Fibroblast of skin of right quadriceps (primary cell): Measurements from ENCODE around the gene COPS7B.
A peak's percentile ranks its signal among the peaks of the same experiment; 100 is the strongest.

ENCODE experiments used
- DNase-seq: peaks from one replicate; pipeline ENCODE4 v3.0.0-alpha.2; 2013

The COPS7B gene

GRCh38 chr2:231786917-231787292 is 660 bp downstream of the COPS7B start:
- no peak for DNase-seq

GRCh38 chr2:231791107-231791506 is 4.9 kb downstream of the COPS7B start:
- DNase-seq: no peak

GRCh38 chr2:231794383-231794782 is 8.1 kb downstream of the COPS7B start:
- DNase-seq: no peak

GRCh38 chr2:231795525-231796327 is 9.5 kb downstream of the COPS7B start:
- DNase-seq: peak; percentile 67

GRCh38 chr2:231800493-231801091 is 14.3 kb downstream of the COPS7B start:
- no peak for DNase-seq

- no peak for DNase-seq
These were observed 17.4 kb downstream of the COPS7B start for GRCh38 chr2:231803501-231804138.

GRCh38 chr2:231807020-231807419 is 20.8 kb downstream of the COPS7B start:
- peak; percentile 29 for DNase-seq

GRCh38 chr2:231810905-231811304 is 24.7 kb downstream of the COPS7B start:
- peak; percentile 69 for DNase-seq

GRCh38 chr2:231816327-231817026 is 30.2 kb downstream of the COPS7B start:
- DNase-seq: no peak

- DNase-seq: no peak
These were observed 33.3 kb downstream of the COPS7B start for GRCh38 chr2:231819447-231820042.

- no peak for DNase-seq
These were observed 34.6 kb downstream of the COPS7B start for GRCh38 chr2:231820786-231821303.

GRCh38 chr2:231821908-231822307 is 35.7 kb downstream of the COPS7B start:
- DNase-seq: no peak

- DNase-seq: no peak
These were observed 66.9 kb downstream of the COPS7B start for GRCh38 chr2:231853105-231853504.

- no peak for DNase-seq
These were observed 68.4 kb downstream of the COPS7B start for GRCh38 chr2:231854616-231855125.

GRCh38 chr2:231856959-231857358 is 70.7 kb downstream of the COPS7B start:
- no peak for DNase-seq
